Dedifferentiated amniotic fluid mesenchymal stem cell (primary cell): Measurements from ENCODE around the gene CD248.

Experiments used
- DNase-seq: peaks from one replicate; pipeline ENCODE4 v3.0.0-alpha.2; 2016; ENCODE audit errors: extremely low spot score

The CD248 gene

GRCh38 chr11:66341502-66342126 is 24.8 kb upstream of the CD248 start:
- DNase-seq = no peak

GRCh38 chr11:66340596-66341501 is 24.0 kb upstream of the CD248 start:
- no peak for DNase-seq

GRCh38 chr11:66339686-66340483 is 23.0 kb upstream of the CD248 start:
- no peak for DNase-seq

GRCh38 chr11:66339162-66339675 is 22.4 kb upstream of the CD248 start:
- no peak for DNase-seq

DNA sequence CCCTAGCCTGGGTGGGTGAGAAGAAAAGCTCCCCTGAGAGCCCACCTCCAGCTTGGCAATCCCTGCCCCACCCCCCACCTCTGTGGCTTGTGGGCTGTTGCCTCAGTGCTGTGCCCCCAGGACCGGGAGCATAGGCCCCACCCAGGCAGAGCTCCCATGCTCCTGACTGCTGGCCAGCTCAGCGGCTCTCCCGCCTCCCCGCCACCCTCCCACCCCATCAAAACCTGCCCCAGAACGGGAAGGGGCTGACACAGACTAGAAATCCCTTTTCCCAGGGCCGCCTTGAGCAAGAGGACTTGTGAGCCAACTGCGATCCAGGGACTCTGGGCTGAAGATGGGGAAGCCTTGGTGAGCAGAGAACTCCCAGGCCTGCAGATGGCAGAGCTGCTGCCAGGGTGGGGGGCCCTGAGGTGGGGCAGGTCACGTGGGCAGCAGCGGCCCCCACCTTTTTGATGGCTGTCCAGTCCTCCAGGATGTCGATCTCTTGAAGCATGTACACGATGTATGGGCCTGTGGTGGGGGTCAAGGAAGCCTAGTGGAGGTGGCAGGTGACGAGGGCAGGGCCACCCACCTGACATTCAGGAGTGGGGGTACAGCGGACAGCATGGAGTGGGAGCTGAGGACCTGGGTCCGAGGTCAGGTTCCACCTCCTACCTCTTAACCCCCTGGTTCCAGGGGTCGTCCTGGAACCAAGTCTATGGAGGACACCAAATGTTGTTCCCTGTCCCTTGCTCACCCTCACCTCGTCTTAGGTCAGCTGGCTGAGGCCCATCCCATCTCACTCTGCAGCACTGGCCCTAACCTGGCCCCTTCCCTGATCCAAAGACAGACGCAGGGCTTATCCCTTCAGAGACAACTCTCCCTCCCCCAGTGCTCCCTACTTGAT is 21.7 kb upstream of the CD248 start:
- no peak for DNase-seq

DNA sequence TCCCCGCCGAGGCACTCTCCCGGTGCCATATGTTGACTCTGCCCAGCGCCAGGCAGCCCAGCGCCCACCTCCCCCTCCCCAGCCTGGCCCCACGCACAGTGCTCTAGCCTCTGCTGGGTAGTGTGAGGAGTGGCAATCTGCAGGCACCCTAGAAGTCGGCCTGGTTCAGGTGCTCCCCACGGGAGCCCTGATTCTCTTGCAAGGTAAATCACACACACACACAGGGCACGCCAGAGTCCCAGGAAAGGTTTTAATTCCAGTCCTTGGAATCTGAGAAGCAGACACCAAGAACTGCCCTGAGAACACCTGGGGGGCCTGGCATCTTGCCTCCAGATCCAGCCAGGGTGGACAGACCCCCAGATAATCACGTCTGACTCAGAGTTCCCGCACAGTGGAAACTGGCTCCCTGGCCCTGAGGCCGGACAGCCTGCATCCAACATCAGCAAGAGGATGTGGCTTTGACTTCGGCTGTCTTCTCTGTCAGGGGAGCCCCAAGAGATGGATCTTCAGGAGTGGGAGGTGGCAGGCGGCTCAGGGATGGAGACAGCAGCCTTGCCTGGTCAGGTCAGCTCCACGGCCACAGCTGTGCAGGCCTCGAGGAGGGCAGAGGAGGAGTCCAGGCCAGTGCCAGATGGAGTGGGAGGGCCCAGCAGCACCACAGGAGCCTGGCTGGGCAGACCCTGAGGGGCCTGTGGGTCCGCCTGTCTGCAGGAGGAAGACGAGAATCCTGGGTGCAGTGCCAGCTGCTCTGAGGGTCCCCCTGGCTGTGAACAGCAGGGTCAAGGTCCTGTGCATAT is 20.5 kb upstream of the CD248 start:
- no peak for DNase-seq

- peak; percentile 88 for DNase-seq
Measured at GRCh38 chr11:66336234-66337102, 19.6 kb upstream of the CD248 start, which contains the start of gene RIN1. Gene RIN1, minus strand, starts transcription at chr11:66336434. Its CDS starts 32 bp downstream, at chr11:66336402.

- no peak for DNase-seq
Measured at GRCh38 chr11:66335531-66336233, 18.8 kb upstream of the CD248 start.

- DNase-seq = no peak
Measured at GRCh38 chr11:66334605-66335442, 18.0 kb upstream of the CD248 start.

DNA sequence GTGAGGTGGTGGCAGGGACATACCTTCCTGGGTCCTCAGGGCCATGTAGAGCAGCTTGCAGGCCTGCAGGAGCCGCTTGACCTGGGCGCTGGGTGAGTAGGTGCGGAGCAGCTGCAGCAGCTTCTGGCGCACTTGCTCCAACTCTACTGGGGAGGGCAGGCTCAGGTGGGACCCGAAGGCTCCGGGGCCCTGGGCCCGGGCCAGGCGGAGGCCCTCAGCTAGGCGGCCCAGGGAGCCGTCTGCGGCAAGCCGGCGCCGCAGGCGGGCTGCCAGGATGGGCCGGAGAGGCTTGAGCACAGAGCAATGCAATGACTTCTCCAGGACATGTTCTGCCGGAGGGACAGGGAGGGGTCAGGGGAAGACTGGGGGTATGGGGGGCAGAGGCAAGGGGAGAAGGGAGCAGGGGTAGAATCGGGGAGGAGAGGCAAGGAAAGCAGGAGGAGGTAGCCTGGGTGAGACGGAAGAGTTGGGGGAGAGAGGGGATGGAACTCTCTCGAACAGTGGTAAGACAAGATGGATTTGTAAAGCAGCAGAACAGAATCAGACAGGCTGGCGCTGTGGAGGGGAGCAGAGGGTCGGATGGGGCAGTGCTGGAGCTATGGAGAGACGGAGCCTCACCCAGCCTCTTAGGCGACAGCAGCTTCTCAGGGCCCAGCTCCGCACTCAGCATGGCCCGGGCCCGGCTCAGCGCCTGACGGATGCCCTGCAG is 17.2 kb upstream of the CD248 start:
- no peak for DNase-seq

GRCh38 chr11:66333220-66333877 is 16.5 kb upstream of the CD248 start:
- DNase-seq = no peak

- DNase-seq = no peak
Measured at GRCh38 chr11:66332371-66333219, 15.8 kb upstream of the CD248 start.

DNA sequence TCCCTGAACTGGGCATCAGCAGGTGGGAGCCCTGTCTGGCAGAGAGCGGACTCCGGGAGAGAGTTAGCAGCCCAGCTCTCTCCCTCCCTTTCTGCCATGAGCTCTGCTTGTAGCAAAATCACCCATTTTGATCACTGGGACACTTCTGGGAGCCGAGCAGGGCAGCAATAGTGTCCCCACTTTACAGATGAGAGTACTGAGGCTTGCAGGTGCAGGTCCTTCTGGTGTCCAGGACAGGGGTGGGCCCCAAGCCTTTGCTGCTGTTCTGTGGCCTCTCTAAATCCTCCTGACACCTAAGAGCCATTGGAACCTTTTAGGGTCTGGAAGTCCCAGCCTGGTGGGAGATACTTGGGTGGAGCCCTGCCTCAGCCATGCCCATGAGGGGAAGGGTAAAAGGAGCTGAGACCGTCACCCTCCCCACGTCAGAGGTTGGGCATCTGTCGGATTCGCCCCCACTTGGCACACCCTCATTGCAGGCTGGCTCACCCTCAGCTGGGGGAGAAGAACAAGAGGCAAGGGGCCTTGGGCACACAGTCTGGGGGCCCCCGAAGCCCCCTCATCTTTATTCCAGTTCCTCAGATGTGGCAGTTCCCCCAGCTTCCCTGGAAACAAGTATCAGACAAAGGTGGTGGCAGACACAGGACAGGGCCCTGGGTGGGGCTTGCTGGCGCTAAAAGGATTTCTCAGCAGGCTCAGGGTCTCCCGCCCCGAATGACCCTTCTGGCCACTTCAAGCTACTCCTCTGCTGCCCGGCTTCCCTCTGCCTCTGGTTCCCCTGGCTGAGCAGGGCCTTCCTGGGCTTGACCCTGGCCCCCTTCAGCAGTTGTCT is 14.9 kb upstream of the CD248 start:
- DNase-seq = no peak

- no peak for DNase-seq
Measured at GRCh38 chr11:66330931-66331330, 14.1 kb upstream of the CD248 start.
